DOHH2 (cell line): ENCODE data around the gene RPAP3.

Experiments
- EZH2phosphoT487 ChIP-seq: fragments of 200-600 bp; sonication (generic); IDR thresholded peaks from 2 replicates; pipeline ENCODE4 v1.6.1; 2017; ENCODE audit warnings: borderline replicate concordance, mild to moderate bottlenecking, antibody characterized with exemption, low read length, moderate library complexity, mixed read lengths
- TF ChIP-seq, protein P1 (sequence below): fragments of 200-600 bp; sonication (generic); IDR thresholded peaks from one replicate; pipeline ENCODE4 v1.5.1; 2014; ENCODE audit warnings: antibody characterized with exemption, mild to moderate bottlenecking, low read depth, low read length; ENCODE audit not compliant: poor library complexity, severe bottlenecking

DNA sequence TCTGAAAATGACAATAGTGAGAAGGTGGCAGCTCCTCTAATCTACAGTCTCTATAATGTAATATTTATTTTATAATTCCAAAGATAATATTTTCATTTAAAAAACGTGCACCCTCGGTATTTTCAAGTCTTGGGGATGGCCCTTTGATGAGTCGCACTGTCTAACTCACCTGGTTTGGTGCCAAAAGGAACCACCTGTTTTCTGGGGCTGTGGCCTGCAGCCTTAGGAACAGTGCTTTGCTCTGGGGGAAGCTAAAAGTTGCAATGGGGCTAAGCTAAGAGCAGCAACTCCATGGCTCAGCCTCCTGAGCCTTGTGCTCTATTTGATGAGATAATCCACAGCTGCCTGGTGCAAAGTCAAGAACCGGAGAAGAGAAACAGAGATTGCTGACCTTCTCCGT, 25.9 kb upstream of the RPAP3 start:
- TF ChIP-seq, protein P1, sequence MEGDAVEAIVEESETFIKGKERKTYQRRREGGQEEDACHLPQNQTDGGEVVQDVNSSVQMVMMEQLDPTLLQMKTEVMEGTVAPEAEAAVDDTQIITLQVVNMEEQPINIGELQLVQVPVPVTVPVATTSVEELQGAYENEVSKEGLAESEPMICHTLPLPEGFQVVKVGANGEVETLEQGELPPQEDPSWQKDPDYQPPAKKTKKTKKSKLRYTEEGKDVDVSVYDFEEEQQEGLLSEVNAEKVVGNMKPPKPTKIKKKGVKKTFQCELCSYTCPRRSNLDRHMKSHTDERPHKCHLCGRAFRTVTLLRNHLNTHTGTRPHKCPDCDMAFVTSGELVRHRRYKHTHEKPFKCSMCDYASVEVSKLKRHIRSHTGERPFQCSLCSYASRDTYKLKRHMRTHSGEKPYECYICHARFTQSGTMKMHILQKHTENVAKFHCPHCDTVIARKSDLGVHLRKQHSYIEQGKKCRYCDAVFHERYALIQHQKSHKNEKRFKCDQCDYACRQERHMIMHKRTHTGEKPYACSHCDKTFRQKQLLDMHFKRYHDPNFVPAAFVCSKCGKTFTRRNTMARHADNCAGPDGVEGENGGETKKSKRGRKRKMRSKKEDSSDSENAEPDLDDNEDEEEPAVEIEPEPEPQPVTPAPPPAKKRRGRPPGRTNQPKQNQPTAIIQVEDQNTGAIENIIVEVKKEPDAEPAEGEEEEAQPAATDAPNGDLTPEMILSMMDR = no peak
- TF ChIP-seq EZH2phosphoT487 = no peak
